Fibroblast of peridontal ligament (primary cell): ENCODE results near the gene MSMO1.
"Not testable (repeated sequence)": the region's sequence is repeated elsewhere in the genome, so short reads cannot be mapped to it uniquely, and the experiment has no call there.

Experiments
- DNase-seq: peaks from one replicate; pipeline ENCODE4 v3.0.0-alpha.2; 2010; ENCODE audit errors: extremely low read depth

MSMO1 gene

DNA sequence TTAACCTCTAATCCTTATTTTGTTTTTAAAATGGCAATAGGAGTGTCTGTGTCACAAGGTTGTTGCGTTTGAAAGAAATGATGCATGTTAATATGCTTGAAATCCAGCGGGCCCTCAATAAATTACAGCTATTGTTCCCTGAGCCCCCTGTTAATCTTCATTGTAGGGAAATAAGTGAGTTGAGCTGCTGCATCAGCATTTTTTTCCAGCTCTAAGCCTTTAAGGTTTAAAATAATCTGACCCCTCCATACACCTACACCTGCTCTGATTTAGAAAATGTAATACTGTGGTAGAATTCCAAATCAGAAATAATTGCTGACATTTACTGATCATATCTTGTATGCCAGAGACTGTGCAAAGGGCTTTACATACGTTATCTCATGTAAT lies 2.6 kb upstream of the MSMO1 start:
- DNase-seq: no peak

DNA sequence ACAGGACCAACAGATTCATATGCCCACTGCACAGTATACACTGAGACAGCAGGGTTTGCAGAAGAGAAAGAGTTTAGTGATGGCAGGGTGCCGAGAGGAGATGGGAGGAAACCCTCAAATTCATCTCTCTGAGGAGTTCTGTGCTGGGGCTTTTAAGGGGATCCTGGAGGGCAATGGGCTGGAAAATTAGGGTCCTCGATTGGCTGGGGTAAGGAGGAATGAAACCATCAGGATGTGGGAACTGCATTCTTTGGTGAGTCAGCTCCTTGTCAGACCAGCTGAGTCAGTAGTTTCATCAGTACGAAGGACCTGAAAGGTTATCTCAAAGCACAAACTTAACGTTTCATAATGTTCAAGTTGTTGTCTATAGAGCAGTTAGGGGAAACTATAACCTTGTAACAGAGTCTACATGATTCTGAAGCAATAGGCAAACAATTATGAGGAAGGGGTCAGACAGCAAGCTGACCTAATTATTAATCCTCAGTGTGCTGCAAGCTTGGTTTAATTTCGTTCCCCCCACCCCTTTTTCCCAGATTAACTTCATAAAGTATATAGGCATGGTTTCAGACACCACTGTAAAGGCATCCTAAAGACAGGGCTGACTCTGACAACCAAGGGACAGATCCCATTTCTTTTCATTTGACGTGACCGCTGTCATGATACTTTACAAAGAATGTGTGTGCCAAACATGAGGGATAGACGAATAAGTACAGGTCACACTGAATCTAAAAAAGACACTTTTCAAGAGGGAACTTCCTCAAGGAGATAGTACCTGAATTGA lies 1.5 kb upstream of the MSMO1 start:
- peak; percentile 70 for DNase-seq

DNA sequence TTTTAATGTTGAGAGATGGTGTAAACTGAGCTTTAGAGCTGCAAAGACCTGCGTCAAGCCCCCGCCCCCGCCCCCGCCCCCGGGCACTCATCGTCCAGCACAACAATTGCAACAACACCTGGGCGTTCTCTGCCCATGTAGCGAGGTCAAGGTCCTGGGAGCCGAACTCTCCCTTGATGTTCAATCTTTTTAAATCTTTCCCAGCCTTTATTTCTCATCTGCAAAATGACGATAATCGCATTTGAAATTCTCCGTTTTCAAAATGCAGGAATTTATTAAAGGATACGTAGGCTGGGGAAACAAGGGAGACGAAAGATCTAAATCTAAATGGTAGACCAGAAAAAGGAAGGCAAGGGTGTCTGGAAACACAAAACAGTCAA lies 648 bp upstream of the MSMO1 start:
- no peak for DNase-seq

DNA sequence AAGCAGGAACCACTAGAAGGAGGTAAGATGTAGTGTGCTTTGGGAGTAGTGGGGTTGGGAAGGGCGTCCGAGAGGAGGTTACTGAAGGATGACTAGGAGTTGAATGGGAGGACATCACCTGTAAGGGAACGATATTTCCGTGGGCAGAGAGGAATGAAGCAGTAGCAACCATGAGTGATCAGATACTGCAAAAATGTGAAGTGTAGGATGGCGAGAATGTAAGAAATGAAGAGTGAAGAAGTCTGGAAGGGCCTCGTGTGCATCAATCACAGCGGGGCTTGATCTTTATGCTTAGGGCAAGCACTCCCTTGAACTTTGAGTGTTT lies 594 bp downstream of the MSMO1 start:
- DNase-seq: no peak

DNA sequence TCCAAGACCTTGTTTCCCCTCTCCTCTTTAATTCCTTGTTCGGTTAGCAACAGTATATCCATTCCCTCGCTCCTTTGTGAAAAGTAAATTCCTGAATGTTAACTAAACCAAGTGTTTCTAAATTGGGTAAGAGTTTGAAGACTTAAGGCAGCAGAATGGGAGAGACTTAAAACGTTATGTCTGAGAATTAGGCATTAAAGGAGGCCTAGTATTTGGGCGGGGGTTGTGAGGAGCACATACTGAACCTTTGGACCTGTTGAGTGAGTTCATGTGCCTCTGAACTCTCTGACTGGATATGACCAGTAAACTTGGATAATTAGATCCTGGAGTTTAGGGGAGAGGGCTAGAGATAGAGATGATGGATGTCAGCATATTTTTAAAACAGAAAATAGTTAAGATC lies 1.2 kb downstream of the MSMO1 start:
- peak; percentile 19 for DNase-seq

DNA sequence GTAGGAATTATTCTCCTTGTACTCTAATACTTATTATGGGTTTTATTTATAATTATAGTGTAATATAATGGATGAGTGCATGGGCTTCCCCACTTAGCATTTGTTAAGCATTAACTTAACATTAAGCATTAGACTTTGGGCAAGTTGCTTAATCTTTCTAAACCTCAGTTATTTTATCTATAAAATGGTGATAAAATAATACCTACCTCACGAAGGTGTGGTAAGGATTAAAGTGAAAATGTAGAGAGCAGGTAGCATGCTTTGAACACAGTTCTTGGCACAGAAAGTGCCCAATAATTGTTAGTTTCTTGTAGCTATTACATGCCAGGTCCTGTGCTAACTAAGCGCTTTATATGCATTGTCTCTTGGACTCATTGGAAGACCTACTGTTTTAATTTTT lies 2.6 kb downstream of the MSMO1 start:
- DNase-seq: no peak

DNA sequence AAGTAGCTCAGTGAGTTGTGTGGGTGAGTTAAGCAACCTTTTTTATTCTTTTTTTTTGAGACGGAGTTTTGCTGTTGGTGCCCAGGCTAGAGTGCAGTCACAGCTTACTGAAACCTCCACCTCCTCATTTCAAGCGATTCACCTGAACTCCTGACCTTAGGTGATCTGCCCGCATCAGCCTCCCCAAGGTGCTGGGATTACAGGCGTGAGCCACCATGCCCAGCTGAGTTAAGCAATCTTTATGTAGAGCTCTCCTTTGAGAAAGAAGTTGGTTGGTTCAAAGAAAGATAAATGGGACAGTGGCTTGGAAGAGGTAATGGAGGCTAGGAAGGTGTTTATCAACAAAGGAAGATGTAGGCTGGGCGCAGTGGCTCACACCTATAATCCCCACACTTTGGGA lies 3.2 kb downstream of the MSMO1 start:
- DNase-seq: no peak

DNA sequence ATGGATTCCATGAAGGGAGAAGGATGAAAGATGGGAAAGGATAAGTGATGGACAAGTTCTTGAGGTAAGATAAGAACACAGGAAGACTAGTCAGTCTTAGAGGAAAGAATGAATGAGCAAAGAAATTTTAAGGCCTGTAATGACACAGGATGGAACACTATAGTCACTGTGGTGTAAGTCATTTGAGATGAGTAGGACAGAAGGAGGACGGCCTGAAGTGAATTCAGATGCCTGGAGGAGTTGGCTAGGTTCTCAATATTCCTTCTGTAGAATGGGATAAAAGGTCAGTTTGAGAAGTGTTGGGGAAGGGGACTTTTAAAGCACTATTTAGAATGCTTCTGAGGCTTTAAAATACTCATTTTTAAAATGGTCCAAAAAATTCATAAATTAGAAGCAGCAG lies 3.9 kb downstream of the MSMO1 start:
- DNase-seq: no peak

DNA sequence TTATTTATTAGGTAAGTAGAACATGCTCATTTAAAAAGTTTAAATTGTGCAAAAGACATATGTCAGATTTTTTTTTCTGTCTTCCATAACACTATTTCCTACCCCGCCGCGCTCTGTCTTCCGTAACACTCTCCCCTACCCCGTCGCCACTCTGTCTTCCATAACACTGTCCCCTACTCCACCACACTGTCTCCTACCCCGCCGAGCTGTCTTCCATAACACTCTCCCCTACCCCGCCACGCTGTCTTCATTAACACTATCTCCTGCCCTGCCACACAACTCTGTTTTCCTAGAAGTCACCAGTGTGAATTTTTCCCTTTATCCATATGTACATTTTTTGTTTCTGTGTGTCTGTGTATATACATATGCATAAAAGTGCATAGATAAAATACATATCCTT lies 4.4 kb downstream of the MSMO1 start:
- no peak for DNase-seq

DNA sequence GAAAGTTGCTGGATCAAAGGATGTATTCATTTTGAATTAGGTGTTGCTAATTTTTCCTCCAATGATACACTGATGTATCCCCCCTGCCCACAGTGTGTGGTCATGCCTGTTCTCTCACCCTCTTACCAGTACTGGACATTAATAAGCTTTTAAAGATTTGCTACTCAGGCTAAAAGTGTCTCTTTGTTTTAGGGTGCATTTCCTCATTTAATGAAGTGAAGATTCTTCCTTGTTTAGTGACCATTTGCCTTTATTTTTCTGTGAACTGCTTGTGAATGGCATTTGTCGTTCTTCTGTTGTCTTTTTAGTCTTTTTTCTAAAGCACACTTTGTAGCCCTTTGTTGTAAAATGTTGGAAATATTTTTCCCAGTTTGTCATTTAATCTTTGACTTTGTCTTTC lies 5.0 kb downstream of the MSMO1 start:
- no peak for DNase-seq

DNA sequence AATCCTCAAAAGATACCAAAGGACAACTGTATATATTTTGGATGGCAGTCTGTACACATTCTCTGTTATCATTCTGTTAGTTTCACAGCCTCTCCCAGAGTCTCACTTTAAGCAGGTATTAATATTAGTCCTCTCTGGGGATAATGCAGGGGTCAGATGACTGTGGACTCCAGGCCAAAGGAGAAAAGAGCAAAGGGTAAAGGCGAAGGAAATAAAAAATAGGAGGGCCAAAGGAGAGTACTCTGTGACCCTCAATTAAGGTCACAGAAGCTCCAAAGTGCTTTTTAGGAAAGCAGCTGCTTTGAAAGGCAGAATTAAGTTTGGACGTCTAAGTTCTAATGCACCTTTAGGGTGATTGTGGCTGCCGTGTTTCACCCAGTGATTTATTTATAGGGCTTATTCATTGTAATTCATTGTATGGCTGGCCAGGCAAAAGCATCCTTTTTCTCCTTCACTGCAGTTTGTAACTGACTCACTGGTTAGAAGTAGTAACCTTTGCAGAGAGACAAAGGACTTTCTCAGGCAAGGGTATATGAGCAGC lies 7.8 kb downstream of the MSMO1 start:
- DNase-seq: no peak

DNA sequence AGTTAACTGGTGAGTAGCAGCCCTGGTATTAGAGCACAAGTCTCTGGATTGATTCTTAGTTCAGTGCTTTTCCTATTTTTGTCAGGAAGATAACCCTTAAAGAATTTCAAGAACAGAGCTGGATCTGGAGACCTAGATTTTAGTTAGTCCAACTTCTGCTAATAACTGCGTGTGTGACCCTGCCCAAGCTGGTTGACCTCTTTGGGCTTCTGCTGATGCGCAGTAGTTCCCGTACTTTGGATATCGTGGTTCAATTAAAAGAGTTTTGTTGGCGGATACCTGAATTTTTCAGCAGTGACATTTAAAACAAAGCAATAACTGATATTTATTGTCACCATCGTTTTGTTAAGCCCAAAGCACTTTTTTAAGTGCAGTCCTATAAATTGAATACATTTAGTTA lies 9.3 kb downstream of the MSMO1 start:
- DNase-seq: no peak

DNA sequence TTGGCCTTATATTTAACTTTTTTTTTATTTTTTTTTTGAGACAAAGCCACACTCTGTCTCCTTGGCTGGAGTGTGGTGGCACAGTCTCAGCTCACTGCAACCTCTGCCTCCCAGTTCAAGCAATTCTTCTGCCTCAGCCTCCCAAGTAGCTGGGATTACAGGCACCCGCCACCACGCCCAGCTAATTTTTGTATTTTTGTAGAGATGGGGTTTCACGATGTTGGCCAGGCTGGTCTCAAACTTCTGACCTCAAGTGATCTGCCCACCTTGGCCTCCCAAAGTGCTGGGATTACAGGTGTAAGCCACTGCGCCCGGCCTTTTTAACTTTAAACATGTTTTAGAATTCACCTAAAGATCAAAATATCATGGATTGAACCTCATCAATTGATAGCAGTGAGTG lies 14.9 kb downstream of the MSMO1 start:
- DNase-seq: not testable (repeated sequence)

DNA sequence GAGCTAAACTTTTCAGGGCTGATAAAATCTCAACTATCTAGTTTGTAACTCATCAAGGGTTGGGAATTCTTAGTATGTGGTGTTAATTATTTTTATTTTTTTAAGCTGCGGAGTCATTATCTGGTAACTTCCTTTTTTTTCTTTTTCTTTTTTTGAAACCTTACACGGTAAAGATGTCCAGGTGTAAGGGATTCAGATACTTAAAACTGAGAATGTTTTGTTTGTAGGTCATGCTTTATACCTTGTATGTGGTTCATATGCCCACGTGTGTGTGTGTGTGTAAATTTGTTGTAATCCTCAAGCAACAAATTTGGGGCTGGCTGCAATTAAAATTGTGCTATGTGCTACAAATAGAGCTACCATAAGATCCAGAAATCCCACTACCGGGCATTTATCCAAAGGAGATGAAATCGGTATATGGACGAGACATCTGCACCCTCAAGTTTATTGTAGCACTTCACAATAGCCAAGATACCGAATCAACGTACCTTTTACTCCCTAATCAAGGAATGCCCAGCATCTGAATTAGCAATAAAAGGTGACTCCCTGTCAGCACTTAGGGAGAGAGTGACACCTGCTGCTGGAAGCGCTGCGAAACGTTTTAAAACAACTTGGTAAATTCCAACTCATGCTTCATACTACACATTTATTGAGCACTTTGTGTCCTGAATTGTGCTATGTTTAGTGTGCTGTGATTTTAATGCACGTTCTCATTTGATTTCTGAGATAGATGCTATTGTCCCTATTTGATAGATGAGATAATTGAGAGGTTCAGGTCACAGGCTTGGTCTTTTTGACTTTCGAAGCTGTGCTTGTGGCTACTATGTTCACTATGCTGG lies 16.1 kb downstream of the MSMO1 start:
- DNase-seq: peak; percentile 13

DNA sequence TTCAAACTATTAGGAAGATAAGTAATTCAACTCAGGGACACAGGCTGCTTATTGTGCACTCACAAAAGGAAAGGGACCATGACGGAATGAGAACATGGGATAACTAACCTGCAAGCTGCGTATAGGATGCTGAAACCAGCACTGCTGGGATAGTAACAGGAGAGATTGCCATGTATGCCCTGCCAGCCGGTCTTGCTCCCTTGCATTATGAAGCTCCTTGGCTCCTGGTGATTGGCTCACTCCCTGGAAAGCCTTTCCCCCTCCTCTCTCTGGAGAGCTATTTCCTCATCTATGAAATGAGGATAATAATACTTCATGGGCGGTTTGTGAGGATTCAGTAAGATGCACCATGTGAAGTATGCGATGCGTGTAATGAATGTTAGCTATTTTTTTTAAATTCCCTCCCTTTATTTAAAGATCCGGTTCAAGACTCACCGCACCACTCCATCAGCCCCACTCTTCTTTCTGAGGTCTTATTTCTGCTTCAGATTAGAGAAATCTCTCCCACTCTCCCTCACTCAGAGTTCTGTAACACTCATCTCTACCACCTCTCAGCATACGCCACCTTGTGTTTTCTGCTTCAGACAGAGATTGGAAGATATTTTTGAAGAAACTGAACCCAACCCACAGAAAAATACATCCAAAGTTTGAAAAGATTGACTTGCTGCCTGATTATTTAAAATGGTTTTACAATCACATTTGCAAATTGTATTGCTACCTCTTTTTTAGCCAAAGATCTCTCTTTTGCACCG lies 18.4 kb downstream of the MSMO1 start:
- DNase-seq: peak; percentile 64

DNA sequence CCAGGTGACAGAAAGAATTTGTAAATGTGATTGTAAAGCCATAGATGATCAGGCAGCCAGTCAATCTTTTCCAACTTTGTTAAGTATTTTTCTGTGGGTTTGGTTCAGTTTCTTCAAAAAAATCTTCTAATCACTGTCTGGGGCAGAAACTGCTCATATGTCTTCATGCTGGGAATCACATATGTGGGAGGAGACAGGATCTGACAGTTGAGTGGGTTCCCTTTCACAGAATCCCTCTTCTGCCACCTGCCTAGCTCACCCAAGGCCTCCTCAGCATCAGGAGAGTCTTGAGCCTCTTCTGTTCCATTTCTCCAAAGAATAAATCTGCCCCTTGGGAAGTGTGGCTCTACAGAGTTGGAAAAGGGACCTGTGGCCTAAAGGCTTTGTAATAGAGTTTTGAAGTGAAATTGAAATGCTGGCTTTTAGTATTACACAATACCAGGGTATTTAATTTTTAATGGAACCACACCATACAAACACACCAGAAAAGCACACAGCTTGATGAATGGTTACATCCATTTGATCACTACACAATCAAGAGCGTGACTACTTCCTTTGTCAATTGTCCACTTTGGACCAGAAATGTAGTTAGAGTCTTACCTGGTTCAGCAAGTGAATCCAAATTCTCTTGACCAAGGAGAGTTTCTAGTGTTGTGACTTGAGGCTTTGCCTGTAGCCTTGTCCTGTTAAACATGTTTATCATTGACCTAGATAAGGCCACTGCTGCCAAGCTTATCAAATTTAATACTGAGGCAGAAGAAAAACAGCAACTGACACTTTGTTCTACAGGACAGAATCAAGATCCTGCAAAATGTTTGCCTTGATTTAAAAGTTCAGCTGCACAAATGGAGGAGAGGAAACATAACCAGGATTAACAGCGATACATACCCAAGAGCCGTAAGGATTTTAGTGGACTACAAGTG lies 20.4 kb downstream of the MSMO1 start:
- no peak for DNase-seq

DNA sequence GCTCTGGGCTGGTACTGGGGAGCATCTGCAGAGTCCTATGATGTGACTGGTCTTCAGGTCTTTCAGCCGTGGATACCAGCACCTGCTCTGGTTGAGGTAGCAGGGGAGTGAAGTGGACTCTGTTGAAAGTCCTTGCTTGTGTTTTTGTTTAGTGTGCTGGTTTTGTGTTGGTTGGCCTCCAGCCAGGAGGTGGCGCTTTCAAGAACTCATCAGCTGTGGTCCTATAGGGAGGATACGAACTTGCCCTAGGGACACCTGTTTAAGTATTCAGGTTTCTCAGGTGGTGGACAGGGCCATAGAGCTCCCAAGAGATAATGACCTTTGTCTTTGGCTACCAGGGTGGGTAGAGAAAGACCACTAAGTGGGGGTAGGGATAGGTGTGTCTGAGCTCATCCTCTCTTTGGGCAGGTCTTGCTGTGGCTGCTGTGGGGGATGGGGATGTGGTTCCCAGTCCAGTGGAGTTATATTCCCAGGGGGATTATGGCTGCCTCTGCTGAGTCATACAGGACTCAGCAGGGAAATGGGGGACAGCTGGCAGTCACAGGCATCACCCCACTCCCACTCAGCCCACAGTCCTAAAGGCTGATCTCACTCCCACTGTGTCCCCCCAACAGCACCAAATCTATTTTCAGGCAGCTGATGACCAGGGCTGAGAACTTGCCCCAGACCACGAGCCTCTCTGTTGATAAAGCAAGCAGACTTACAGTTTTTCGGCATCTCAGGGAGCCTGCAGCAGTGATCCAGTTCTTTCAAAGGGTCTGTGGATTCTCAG lies 24.1 kb downstream of the MSMO1 start:
- DNase-seq: no peak

DNA sequence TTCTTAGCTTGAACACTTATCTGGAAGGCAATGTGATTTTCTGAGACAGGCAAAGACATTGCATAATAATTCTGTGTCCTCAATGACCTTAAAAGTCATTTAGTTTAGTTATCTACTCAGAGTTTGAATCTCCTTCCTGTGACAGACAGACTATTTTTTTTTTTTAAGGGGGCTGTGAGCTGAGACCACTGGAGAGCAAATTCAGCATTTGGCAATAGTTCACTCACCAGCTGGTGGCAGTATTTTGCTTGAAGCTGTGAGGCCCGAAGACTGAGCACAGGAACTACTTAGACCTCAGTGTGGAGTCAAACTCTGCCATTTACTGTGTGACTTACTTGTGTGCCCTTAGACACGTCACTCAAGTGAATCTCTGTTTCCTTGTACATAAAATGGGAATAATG lies 28.4 kb downstream of the MSMO1 start:
- DNase-seq: peak; percentile 34

DNA sequence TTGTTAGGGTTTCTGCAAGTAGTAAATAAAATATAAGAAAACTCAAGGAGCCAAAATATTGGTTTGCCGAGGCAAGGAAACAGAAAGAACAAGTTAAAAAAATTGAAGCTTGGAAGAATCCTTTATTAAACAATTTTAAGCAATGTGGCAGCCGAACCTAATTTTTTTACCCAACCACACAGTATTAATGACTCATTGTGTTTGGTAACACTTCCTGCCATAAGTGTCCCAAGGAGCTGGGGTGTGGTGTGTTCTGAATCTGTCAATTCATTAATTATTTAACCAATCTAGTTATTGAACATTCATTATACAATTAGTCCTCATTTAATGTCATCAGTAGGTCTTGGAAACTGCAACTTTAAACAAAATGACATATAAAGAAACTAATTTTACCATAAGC lies 32.0 kb downstream of the MSMO1 start:
- no peak for DNase-seq

DNA sequence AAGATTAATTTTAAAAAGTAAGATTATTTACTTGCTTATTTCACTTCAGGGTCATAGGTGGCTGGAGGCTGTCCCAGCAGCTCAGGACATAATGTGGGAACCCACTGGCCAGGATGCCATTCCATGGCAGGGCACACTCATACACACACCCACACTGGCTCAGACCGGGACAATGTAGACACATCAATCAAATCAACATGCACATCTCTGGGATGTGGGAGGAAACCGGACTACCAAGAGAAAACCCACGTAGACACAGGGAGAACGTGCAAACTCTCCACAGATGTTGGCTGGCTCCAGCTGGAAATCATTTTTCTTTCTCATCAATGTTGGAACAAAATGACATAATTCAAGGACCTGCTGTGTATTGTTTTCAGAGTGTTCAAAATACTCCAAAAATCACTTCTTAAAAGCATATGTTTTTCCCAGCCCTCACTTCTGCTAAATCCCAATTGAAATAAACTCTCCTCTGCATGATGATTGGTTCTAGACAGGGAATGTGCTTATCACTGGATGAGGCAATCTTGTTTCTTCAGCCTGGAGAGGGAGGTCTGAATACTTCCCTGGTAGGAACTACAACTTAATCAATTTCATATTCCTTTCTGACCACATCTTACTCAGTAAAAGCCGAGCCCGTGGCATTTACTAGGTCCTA lies 32.7 kb downstream of the MSMO1 start:
- DNase-seq: peak; percentile 40
